HG03159 (cell line): Measurements from ENCODE around the gene PLIN3.
"Not testable (repeated sequence)": the region's sequence is repeated elsewhere in the genome, so short reads cannot be mapped to it uniquely, and the experiment has no call there.

Experiments
- ATAC-seq: cut with Tn5 transposase; IDR thresholded peaks from one replicate; pipeline ENCODE4 v1.9.1; 2021; ENCODE audit warnings: mild to moderate bottlenecking, moderate library complexity; ENCODE audit not compliant: unreplicated experiment

The PLIN3 gene

DNA sequence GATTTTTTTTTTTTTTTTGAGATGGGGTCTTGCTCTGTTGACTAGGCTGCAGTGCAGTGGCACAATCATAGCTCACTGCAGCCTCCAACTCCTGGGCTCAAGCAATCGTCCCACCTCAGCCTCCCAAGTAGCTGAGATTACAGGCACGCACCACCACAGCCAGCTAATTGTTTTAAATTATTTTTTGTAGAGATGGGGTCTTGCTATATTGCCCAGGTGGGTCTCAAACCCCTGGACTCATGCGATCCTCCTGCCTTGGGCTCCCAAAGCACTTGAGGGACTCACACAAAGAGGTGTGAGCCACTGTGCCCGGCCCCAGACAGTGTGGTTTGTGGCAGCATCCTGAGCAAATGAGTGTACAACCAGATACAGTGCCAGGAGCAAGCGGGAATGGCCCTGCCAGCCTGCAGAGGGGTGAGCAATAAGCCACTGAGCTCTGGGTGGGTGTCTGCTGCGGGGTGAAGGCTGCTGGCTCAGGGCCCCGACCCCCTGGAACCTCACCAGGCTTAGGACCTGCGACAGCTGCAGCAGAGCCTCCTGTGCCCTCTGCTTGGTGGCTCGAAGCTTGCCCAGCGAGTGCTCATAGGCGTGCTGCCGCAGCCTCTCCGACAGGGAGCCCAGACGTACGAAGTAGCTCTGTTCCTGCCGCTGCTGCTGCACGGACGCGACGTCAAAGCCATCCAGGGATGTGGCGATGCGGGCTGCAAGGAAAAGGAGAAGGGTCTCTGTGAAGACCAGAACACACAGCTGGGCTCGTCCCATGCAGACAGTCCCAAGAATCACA lies 20.1 kb downstream of the PLIN3 start:
- ATAC-seq: no peak

DNA sequence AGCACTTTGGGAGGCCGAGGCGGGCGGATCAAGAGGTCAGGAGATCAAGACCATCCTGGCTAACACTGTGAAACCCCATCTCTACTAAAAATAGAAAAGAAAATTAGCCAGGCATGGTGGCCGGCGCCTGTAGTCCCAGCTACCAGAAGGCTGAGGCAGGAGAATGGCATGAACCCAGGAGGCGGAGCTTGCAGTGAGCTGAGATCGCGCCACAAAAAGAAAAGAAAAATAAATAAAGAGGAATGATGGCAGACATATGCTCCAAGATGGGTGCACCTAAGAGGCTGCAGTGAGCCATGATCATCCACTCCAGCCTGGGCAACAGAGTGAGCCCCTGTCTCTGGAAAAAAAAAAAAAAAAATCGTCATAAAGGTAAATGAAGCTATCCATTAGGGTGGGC lies 21.5 kb downstream of the PLIN3 start:
- not testable (repeated sequence) for ATAC-seq

DNA sequence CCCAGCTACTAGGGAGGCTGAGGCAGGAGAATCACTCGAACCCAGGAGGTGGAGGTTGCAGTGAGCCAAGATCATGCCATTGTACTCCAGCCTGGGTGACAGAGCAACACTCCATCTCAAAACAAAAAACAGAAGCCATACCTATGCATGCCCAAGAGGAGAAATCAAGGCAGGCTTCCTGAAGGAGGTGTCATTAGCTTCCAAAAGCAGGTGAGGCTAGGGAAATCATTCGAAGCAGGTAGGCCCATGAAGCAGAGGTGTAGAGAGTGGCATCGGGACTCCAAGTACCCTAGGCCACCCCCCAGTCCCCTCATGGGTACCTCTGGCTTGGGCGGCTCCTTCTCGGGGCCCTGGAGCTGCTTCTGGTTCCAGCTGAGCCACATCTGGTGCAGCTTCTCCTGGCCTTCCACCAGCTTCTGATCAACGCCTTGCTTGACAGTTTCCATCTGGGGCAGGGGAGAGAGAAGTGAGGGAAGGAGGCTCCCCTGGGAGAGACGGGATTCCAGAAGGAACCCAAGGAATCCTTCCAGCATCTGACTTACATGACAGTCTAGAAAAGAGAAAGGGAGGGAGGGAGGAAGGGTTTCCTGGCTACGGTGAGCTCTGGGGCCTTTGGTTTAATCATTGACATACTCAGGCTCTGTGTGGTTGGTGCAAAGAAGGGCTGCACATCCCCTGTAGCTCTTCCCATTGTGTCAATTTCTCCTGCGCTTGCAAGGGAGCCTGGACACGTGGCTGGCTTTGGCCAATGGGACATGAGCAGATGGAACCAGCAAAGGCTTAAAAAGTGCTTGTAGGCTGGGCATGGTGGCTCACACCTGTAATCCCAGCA lies 22.9 kb downstream of the PLIN3 start:
- no peak for ATAC-seq

DNA sequence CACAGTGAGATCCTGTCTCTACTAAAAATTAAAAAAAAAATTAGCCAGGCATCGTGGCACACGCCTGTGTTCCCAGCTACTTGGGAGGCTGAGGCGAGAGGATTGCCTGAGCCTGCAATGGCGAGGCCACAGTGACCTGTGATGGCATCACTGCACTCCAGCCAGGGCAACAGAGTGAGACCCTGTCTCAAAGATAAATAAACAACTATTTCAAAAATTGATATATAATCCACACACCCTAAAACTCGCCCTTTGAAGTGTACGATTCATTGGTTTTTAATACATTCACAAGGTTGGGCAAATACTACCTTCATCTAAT lies 23.9 kb downstream of the PLIN3 start:
- ATAC-seq: no peak

DNA sequence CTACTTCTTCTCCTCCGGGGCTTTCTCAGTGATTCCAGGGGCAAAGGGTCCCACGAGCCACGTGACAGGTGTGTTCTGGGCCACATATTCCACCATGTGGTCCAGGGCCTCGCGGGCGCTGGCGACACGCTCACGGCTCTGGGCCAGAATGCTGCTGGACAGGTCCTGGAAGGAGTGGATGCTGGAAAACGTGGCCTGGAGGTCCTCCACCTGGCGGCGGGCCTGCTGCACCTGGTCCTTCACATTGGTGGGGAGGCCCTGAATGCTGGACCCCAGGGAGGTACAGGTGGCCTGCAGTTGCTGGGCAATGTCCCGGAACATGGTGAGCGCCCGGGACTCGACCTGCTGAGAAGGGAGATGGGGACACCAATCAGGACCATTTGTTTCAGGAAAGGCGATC lies 28.3 kb downstream of the PLIN3 start:
- no peak for ATAC-seq

- no peak for ATAC-seq
Observed at GRCh38 chr19:4832776-4833175, 34.7 kb downstream of the PLIN3 start.

DNA sequence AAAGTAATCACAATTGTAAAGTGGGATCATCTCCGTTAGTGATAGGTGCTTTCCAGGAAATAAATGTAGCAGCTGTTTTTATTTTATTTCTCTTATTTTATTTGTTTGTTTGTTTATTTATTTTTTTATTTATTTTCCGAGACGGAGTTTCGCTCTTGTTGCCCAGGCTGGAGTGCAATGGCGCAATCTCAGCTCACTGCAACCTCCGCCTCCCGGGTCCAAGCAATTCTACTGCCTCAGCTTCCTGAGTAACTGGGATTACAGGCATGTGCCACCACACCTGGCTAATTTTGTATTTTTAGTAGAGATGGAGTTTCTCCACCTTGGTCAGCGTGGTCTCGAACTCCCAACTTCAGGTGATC lies 35.5 kb downstream of the PLIN3 start:
- not testable (repeated sequence) for ATAC-seq

DNA sequence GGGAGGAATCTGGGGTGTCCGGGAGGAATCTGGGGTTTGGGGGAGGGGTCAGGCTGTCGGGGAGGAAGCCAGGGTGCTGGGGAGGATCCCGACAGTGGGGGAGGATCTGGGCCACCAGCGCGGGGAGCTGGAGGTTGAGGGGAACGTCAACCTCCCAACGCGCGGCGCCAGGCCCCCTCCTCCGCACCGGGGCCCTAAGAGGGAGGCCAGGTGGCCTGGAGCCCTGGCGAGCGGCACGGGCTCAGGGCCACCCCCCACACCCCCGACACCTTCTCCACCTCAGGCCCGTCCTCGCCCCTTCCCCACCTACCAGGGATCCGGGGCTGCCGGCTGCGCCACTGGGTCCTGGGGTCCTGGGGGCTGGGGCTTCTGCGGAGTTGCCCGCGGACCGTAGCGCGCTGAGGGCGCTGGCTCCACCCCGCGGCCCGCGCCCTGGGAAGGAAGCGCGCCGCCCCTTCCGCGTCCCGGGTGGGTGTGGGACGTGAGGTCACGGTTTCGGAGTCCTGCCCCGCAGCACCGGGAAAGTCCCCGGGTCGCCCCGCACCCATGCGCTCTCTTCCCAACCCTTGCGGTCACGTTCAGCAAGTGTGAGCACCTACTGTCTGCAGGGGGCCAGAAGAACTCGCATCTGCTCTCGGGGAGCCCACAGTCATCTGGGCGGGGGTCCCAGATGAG lies 36.0 kb downstream of the PLIN3 start, which contains the start of gene TICAM1:
TICAM1 (minus strand) TSS at position 409 of the 675 bp plus-strand sequence. CDS start 13,335 bp downstream, outside the sequence.
- ATAC-seq: peak; percentile 64

DNA sequence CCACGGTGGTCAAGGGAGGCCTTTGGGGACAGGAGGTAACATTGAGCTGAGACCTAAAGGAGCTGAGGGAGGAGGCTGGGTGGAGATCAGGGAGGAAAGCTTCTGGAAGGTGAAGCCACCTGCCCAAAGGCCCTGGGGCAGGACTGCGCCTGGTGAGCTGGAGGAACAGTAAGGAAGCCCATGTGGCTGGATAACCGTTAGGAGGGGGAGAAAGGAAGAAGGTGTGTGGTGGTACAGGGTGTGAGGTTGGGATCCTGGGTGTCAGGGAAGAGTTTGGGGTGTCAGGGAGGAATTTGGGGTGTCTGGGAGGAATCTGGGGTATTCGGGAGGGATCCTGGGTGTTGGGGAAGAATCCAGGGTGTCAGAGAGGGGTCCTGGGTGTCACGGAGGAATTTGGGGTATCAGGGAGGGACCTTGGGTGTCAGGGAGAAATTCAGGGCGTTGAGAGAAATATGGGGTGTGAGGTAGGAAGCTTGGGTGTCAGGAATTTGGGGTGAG lies 36.6 kb downstream of the PLIN3 start:
- ATAC-seq: no peak

- no peak for ATAC-seq
Observed at GRCh38 chr19:4830332-4830731, 37.1 kb downstream of the PLIN3 start.

DNA sequence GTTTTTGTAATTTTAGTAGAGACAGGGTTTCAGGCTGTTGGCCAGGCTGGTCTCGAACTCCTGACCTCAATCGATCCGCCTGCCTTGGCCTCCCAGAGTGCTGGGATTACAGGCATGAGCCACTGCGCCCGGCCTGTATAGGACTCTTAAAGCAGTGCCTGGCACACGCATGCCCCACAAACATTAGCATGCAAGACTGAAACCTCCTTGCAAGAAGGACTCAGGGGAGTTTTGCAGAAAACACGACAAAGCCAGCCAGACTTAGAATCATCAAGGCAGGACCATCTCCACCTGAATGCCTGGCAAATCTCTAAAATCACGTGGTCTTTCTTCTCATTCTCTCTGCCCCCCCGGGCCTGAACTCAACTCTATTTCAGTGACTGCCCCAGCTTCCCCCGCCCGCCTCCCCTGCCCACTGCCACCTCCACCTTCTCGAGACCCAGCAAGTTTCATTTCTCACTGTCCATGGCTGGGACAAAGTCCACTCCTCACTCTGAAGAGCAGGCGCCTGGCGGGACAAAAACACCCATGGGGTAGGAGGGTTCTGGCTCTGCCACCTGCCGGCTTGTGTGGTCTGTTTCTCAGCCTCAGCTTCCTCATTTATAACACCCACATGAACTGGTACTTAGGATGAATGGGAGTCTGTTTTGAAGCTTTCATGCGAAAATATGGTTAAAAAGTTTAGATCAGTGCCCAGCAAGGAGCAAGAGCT lies 38.3 kb downstream of the PLIN3 start:
- no peak for ATAC-seq

DNA sequence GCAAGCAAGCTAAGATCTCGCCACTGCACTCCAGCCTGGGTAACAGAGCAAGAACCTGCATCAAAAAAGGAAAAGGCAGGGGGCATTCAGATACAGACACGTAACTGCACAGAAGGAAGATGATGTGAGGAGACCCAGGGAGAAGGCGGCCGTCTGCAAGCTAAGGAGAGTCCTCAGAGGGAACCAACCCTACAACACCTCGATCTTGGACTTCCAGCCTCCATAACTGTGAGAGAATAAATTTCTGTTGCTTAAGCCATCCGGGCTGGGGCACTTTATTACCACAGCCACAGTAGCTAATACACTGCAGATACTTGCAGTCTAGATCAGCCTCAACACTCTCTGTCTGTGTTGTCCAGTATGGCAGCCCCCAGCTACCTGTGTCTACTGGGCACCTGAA lies 43.9 kb downstream of the PLIN3 start:
- ATAC-seq: no peak

- not testable (repeated sequence) for ATAC-seq
Observed at GRCh38 chr19:4822354-4822753, 45.1 kb downstream of the PLIN3 start.

- no peak for ATAC-seq
Observed at GRCh38 chr19:4821265-4821664, 46.2 kb downstream of the PLIN3 start.

GRCh38 chr19:4817467-4818277 lies 49.8 kb downstream of the PLIN3 start:
- ATAC-seq: no peak

DNA sequence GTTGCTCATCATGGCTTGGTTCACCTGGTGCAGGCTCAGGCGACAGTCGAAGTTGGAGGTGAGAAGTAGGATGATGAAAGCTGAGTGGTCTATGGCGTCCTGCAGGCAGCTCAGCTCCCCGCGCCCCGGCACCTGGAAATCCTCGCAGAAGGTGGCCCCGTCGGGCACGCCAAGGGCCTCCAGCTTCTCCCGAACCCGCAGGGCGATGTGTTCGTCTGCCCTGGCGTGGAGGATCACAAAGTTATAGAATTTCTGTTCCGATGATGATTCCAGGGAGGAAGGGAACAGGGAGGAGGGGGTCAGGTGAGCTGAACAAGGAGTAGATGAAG lies 50.6 kb downstream of the PLIN3 start:
- no peak for ATAC-seq

DNA sequence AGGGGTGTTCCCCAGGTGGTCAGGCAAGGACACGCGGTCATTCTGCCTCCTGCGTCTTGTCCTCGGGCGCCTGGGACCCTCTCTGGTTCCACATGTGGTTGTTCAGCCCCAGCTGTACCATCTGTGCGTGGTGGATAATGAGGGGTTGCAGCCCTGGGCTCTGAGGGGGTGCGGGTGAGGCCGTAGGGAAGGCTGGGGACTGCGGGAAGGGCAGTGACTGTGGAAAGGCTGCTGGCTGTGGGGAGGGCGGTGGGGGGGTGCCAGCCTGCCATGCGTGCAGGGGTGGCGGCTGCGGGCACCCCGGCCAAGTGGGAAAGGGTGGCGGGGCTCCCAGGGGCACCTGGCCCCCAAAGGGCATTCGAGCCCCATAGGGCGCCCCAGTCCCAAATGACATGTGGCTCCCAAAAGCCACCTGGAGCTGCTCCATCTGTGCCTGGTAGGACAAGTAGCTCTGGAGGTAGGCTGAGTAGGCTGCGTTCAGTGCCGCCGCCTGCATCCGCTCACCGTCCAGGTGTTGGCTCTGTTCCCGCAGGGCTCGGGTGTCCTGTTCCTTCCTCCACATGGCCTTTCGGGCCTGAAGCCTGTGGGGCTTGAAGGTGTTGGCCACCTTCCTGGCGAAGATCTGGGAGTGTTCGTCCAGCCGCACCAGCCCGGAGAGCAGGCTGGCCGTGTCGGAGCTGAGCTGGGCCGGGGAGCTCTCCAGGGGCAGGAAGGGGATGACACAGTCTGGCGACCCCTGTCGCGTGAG lies 51.1 kb downstream of the PLIN3 start:
- ATAC-seq: no peak

DNA sequence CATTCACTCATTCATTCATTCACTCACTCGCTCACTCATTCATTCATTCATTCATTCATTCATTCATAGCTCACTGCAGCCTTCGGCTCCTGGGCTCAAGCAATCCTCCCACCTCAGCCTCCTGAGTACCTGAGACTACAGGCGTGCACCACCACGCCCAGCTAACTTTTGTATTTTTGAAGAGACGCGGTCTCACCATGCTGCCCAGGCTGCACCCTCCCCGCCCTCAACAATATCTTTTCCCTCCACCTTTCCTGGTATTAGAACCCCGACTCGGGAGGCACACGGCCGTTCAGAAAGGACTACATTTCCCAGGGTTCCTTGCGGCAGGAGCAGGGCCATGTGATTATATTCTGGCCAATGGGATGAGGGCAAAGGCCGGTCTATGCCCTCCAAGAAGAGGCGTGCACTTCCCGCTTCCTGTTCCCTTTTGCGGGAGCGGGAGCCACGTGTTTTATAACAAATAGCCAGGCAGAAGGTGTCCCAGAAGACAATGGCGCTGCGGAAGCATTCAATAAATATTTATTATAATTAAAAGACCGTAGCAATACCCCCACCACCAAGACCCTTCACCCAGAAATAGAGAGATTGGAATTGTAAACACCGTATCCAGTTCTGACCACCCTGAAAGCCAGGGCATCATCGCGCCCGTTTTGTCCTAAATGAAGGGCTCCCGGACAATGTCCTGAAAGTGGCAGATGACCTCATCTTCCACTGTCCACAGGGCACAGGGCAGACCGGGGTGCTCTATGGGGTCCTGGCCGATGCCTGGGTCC lies 51.9 kb downstream of the PLIN3 start:
- peak; percentile 64 for ATAC-seq
